Calu3 (cell line): ENCODE results near the gene SLC37A2. TPM values are rescaled to one million over a fixed set of nuclear protein-coding genes. Genes with fewer than 3 reads are reported as not detected.

Experiments
- BruUV-seq: library from RNA; stranded (reverse); fragments of 400-500 nt; replicated peaks from 2 replicates; lab custom pipeline; 2021; lab: Mats Ljungman, UMichigan
- CTCF ChIA-PET: fragments of 300-600 bp; sonication (Branson Sonifier 250); formaldehyde crosslinking; loops from one replicate; lab custom pipeline; 2022; ENCODE audit warnings: antibody characterized with exemption; lab: Charles Lee
- DNase-seq: peaks from one replicate; pipeline ENCODE4 v3.0.0; 2022
- H3K27ac Mint-ChIP-seq: one replicate; pipeline ENCODE4 v1.8.0; 2022; ENCODE audit warnings: mixed read lengths; ENCODE audit not compliant: unreplicated experiment
- H3K27me3 Mint-ChIP-seq: one replicate; pipeline ENCODE4 v1.8.0; 2022; ENCODE audit warnings: mixed read lengths; ENCODE audit not compliant: unreplicated experiment
- H3K36me3 Mint-ChIP-seq: one replicate; pipeline ENCODE4 v1.8.0; 2022; ENCODE audit warnings: mild to moderate bottlenecking, moderate library complexity, mixed read lengths; ENCODE audit not compliant: insufficient read depth, unreplicated experiment
- H3K4me1 Mint-ChIP-seq: one replicate; pipeline ENCODE4 v1.8.0; 2022; ENCODE audit warnings: mild to moderate bottlenecking, low read depth, mixed read lengths; ENCODE audit not compliant: unreplicated experiment
- H3K4me3 Mint-ChIP-seq: one replicate; pipeline ENCODE4 v1.8.0; 2022; ENCODE audit warnings: mild to moderate bottlenecking, low read depth, moderate library complexity, mixed read lengths; ENCODE audit not compliant: unreplicated experiment
- H3K9me3 Mint-ChIP-seq: one replicate; pipeline ENCODE4 v1.8.0; 2022; ENCODE audit warnings: low read depth, mixed read lengths; ENCODE audit not compliant: unreplicated experiment
- CTCF ChIP-seq: fragments of 200-600 bp; IDR thresholded peaks from one replicate; pipeline ENCODE4 v1.8.0; 2022; ENCODE audit warnings: antibody characterized with exemption; ENCODE audit not compliant: unreplicated experiment
- intact Hi-C: fragments of 100-400 bp; cut with micrococcal nuclease; formaldehyde crosslinking; loops from one replicate; pipeline ENCODE4 v1.10.0; 2022; ENCODE audit not compliant: unreplicated experiment
- total RNA-seq: library from RNA; stranded (reverse); gene quantifications from 2 replicates; pipeline ENCODE4 v1.2.3, GENCODE V29; 2022

The SLC37A2 gene
- total RNA-seq, 1 experiment from 2014 or later: 2.5 TPM

DNA sequence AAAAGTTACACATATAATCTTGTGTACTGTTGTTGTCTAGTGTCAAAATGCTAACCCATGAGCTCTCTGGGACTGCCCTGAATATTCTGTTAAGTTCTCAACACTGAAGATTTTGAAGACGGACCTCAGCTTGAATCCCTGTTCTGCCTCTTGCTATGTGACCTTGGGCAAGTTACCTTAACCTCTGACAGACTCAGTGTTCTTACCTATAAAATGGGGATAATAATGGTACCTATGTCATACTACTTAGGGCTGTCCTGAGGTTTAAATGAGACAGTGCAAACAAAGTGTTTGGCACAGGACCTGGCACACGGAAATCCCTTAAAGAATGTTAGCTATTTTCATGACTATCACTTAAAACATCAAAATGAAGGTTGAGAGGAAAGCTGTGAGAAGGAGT, 37.0 kb downstream of the SLC37A2 start:
- CTCF ChIA-PET: interaction anchor here (0.7 to 1.5 kb wide), 2 partner anchors 12 to 42 kb away, joined by 4 to 7 read pairs; partner anchors contain the start of gene TMEM218
- Mint-ChIP-seq H3K27ac (no peak overlapping the region), H3K27me3 (no peaks in the 10 kb centered on the region), H3K4me3 (no peak overlapping the region), H3K9me3 (no peaks in the 10 kb centered on the region), H3K4me1 (no peaks in the 10 kb centered on the region), H3K36me3 (peaks cover 6% of the 10 kb centered on the region)
- no TSS peak for BruUV-seq
- intact Hi-C loops: no loop called here
- DNase-seq: no peak
- no peak for TF ChIP-seq CTCF

DNA sequence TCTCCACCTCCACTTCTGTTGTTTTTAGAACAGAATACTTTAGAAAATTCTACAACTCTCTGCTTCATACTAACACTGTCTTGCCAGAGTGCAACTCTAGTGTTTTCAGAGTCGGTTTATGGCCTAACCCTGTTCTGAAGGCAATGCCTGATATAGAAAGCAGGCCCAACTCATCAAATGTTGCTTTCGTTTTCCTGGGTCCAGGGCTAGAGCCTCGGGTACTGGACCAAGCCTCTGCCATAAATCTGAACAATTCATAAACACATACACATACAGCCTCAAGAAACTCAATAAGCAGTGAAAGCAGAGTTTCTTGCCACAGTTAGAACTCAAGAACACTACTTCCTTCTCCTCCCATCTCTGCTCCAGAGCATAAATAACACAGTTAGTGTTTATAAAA, 38.5 kb downstream of the SLC37A2 start:
- no peak for TF ChIP-seq CTCF
- no TSS peak for BruUV-seq
- Mint-ChIP-seq H3K4me1 (no peaks in the 10 kb centered on the region), H3K4me3 (no peak overlapping the region), H3K36me3 (peaks cover 6% of the 10 kb centered on the region), H3K27ac (no peak overlapping the region), H3K27me3 (no peaks in the 10 kb centered on the region), H3K9me3 (no peaks in the 10 kb centered on the region)
- CTCF ChIA-PET: no interaction called here
- intact Hi-C loops: no loop called here
- DNase-seq: no peak

DNA sequence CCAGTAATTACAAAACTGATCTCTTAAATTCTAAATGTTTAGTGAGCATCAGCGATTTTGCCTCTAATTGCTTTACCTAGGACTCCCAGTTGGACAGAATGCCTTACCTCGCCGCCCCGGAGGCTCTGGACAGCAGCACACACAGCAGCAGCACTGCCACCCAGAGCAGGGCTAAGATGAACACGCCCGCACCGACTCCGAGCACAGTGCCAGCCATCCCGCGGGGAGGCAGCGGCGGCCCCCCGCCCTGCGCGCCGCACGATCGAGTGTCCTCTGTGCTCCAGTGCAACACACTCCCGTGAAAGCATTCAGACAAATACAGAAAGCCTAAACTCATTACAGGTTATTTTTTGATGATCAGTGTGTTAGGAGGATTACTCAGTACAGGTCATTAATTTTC, 38.9 kb downstream of the SLC37A2 start:
- CTCF ChIA-PET: no interaction called here
- no peak for TF ChIP-seq CTCF
- intact Hi-C loops: no loop called here
- H3K36me3 Mint-ChIP-seq: peaks cover 6% of the 10 kb centered on the region
- H3K4me3 Mint-ChIP-seq: no peak overlapping the region
- no peak for DNase-seq
- H3K9me3 Mint-ChIP-seq: no peaks in the 10 kb centered on the region
- no peaks in the 10 kb centered on the region for H3K27me3 Mint-ChIP-seq
- H3K27ac Mint-ChIP-seq: no peak overlapping the region
- H3K4me1 Mint-ChIP-seq: no peaks in the 10 kb centered on the region
- BruUV-seq: no TSS peak

- H3K4me1 Mint-ChIP-seq: no peaks in the 10 kb centered on the region
- intact Hi-C loops: no loop called here
Observed at GRCh38 chr11:125102510-125102909, 39.4 kb downstream of the SLC37A2 start.

More at GRCh38 chr11:125102510-125102909, 39.4 kb downstream of the SLC37A2 start:
- TF ChIP-seq CTCF: no peak
- CTCF ChIA-PET: no interaction called here
- BruUV-seq: no TSS peak
- Mint-ChIP-seq H3K9me3 (no peaks in the 10 kb centered on the region), H3K27ac (no peak overlapping the region), H3K36me3 (peaks cover 6% of the 10 kb centered on the region), H3K27me3 (no peaks in the 10 kb centered on the region), H3K4me3 (no peak overlapping the region)
- DNase-seq: no peak
